PC-3 (cell line): ENCODE data around the gene N4BP3. TPM values are rescaled to one million over a fixed set of nuclear protein-coding genes. Genes with fewer than 3 reads are reported as not detected.

Experiments
- ATAC-seq: fragments of 200-7000 bp; cut with Tn5 transposase; 2 replicates; pipeline ENCODE4 v1.9.1; 2020; ENCODE audit warnings: mild to moderate bottlenecking, moderate library complexity
- BruUV-seq: library from RNA; stranded (reverse); fragments of 400-500 nt; replicated peaks from 2 replicates; lab custom pipeline; 2021; lab: Mats Ljungman, UMichigan
- CTCF ChIA-PET: fragments of 300-600 bp; sonication (Branson Sonifier 250); formaldehyde crosslinking; loops from one replicate; lab custom pipeline; 2022; ENCODE audit warnings: antibody characterized with exemption; lab: Charles Lee
- POLR2A ChIA-PET: fragments of 300-600 bp; sonication (Branson Sonifier 250); formaldehyde crosslinking; loops from one replicate; lab custom pipeline; 2022; ENCODE audit warnings: antibody characterized with exemption; ENCODE audit not compliant: unreplicated experiment; lab: Charles Lee
- DNase-seq: peaks from one replicate; pipeline ENCODE4 v3.0.0-alpha.2; 2015
- H2AFZ ChIP-seq: fragments of 300-600 bp; sonication (generic); 2 replicates; pipeline ENCODE4 v1.6.0; 2016; ENCODE audit warnings: antibody characterized with exemption, low read length
- H3F3A ChIP-seq: fragments of 300-600 bp; sonication (generic); one replicate; pipeline ENCODE4 v1.6.0; 2017; ENCODE audit warnings: antibody characterized with exemption, low read length, control low read depth, mild to moderate bottlenecking; ENCODE audit not compliant: unreplicated experiment
- H3K27ac ChIP-seq: fragments of 300-600 bp; sonication (generic); 2 replicates; pipeline ENCODE4 v1.5.1; 2016; ENCODE audit warnings: mild to moderate bottlenecking, low read length
- H3K27me3 ChIP-seq: fragments of 300-600 bp; sonication (generic); 2 replicates; pipeline ENCODE4 v1.6.1; 2016; ENCODE audit warnings: low read length, mixed read lengths
- H3K36me3 ChIP-seq: fragments of 300-600 bp; sonication (generic); 2 replicates; pipeline ENCODE4 v1.6.1; 2016; ENCODE audit warnings: low read depth, mixed run types, low read length, mixed read lengths
- H3K4me1 ChIP-seq: fragments of 300-600 bp; sonication (generic); 2 replicates; pipeline ENCODE4 v1.5.1; 2016; ENCODE audit warnings: low read length; ENCODE audit not compliant: insufficient read depth
- H3K4me2 ChIP-seq: fragments of 300-600 bp; sonication (generic); 2 replicates; pipeline ENCODE4 v1.6.0; 2016; ENCODE audit warnings: low read length
- H3K4me3 ChIP-seq: fragments of 300-600 bp; sonication (generic); 2 replicates; pipeline ENCODE4 v1.5.1; 2016; ENCODE audit warnings: mild to moderate bottlenecking, low read length, mixed read lengths
- H3K79me2 ChIP-seq: fragments of 300-600 bp; sonication (generic); 2 replicates; pipeline ENCODE4 v1.6.1; 2017; ENCODE audit warnings: low read length, mixed read lengths
- H3K9ac ChIP-seq: fragments of 300-600 bp; sonication (generic); 2 replicates; pipeline ENCODE4 v1.6.0; 2016; ENCODE audit warnings: mild to moderate bottlenecking, low read length
- H3K9me2 ChIP-seq: fragments of 300-600 bp; sonication (generic); replicated peaks from 2 replicates; pipeline ENCODE4 v1.6.1; 2016; ENCODE audit warnings: mixed run types, low read length, mixed read lengths
- H3K9me3 ChIP-seq: fragments of 300-600 bp; sonication (generic); 2 replicates; pipeline ENCODE4 v1.6.1; 2016; ENCODE audit warnings: low read length, mixed read lengths
- H4K20me1 ChIP-seq: fragments of 300-600 bp; sonication (generic); 2 replicates; pipeline ENCODE4 v1.6.1; 2016; ENCODE audit warnings: low read length, mixed read lengths
- CTCF ChIP-seq: fragments of 300-600 bp; sonication (generic); conservative IDR thresholded peaks from 2 replicates; pipeline ENCODE4 v1.5.1; 2017; ENCODE audit warnings: antibody characterized with exemption, low read depth, mild to moderate bottlenecking, low read length
- EZH2 ChIP-seq: fragments of 300-600 bp; sonication (generic); IDR thresholded peaks from one replicate; pipeline ENCODE4 v1.6.1; 2017; ENCODE audit warnings: antibody characterized with exemption, mild to moderate bottlenecking, low read length; ENCODE audit not compliant: unreplicated experiment
- EZH2phosphoT487 ChIP-seq: fragments of 300-600 bp; sonication (generic); IDR thresholded peaks from 2 replicates; pipeline ENCODE4 v1.6.1; 2018; ENCODE audit warnings: mild to moderate bottlenecking, antibody characterized with exemption, low read length, borderline replicate concordance
- intact Hi-C: fragments of 100-400 bp; cut with micrococcal nuclease; formaldehyde crosslinking; loops from 2 replicates; pipeline ENCODE4 v1.9.0; 2023
- total RNA-seq: library from RNA; depleted of rRNA; stranded (reverse); fragments of >200 nt; gene quantifications from 2 replicates; pipeline ENCODE4 v1.2.3, GENCODE V29; 2014

Gene N4BP3
- total RNA-seq, 1 experiment from 2014 or later = 0.36 TPM

GRCh38 chr5:178113841-178114324, 551 bp downstream of the N4BP3 start:
- intact Hi-C loops = no loop called here
- H3K9ac ChIP-seq = no peak overlapping the region
- TF ChIP-seq CTCF = no peak
- TF ChIP-seq EZH2phosphoT487 = peak; percentile 28; the same call in 1 of the 2 replicates
- TF ChIP-seq EZH2 = no peak

DNA sequence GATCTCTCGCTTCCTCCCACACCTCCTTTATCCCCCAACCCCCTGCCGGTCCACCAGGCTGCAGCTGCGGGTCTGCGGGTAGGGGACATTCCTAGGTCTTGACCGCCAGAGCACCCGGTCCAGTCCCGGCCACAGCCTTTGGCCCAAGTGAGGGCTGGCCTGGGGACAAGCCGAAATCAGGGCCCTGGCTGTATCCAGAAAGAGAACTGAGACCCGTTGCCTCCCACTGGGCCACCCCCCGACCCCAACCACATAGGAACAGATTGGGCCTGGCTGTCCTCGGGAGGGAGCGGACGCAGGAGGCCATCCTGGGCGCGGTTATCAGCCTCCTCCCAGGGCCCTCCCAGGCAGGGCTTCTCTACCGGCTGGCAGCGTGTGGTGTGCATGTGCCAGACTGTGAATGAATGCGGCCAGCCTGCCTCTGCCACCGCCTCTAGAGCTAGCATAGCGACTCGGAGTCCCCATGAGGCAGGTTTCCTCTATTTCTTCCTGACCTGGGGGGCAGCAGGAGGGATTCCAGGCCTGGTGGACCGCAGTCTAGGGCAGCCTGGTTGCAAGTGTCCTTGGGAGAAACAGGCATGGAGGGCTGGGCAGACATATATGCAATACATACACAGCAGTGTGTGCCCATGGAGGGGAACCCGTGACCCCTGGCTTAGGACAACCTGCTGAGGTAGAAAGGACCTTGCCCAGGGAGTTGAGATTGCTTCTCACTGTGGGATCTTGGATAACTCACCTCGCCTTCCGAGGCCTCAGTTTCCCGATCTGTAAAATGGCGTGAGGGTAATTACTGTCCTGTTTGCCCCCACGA, 1.2 kb downstream of the N4BP3 start:
- no TSS peak for BruUV-seq
- ATAC-seq (peak; percentile 46), DNase-seq (no peak)
- CTCF ChIA-PET = no interaction called here
- H3K27ac ChIP-seq = no peak overlapping the region
- no peak overlapping the region for H3K9ac ChIP-seq
- no peaks in the 10 kb centered on the region for H3K9me2 ChIP-seq
- no peaks in the 10 kb centered on the region for H3F3A ChIP-seq
- H3K4me1 ChIP-seq = peaks cover 6% of the 10 kb centered on the region; the same call in 1 of the 2 replicates
- H2AFZ ChIP-seq = no peak overlapping the region
- intact Hi-C loops = no loop called here
- H3K9me3 ChIP-seq = no peaks in the 10 kb centered on the region
- H3K27me3 ChIP-seq = peaks cover 55% of the 10 kb centered on the region
- no peaks in the 10 kb centered on the region for H4K20me1 ChIP-seq
- TF ChIP-seq EZH2phosphoT487 = peak; percentile 22; the same call in 1 of the 2 replicates
- no peak for TF ChIP-seq CTCF
- no peaks in the 10 kb centered on the region for H3K79me2 ChIP-seq
- H3K4me2 ChIP-seq = peak overlapping the region; percentile 57
- H3K4me3 ChIP-seq = peak overlapping the region; percentile 47; the same call in 1 of the 2 replicates
- H3K36me3 ChIP-seq = no peaks in the 10 kb centered on the region
- POLR2A ChIA-PET = no interaction called here

More at GRCh38 chr5:178113841-178114324, 551 bp downstream of the N4BP3 start:
- peak overlapping the region; percentile 47; the same call in 1 of the 2 replicates for H3K4me3 ChIP-seq
- H3K27me3 ChIP-seq = peaks cover 55% of the 10 kb centered on the region
- peaks cover 9% of the 10 kb centered on the region; the same call in 1 of the 2 replicates for H3K4me1 ChIP-seq
- no peaks in the 10 kb centered on the region for H3K79me2 ChIP-seq
- H3K4me2 ChIP-seq = peak overlapping the region; percentile 57
- no peak overlapping the region for H2AFZ ChIP-seq
- no peaks in the 10 kb centered on the region for H4K20me1 ChIP-seq
- no peaks in the 10 kb centered on the region for H3K36me3 ChIP-seq
- H3K9me3 ChIP-seq = no peaks in the 10 kb centered on the region
- H3F3A ChIP-seq = no peaks in the 10 kb centered on the region
- H3K27ac ChIP-seq = no peak overlapping the region
- ChIA-PET CTCF (no interaction called here), POLR2A (no interaction called here)
- BruUV-seq = no TSS peak
- H3K9me2 ChIP-seq = no peaks in the 10 kb centered on the region
- ATAC-seq (no peak), DNase-seq (no peak)
